Subcutaneous adipose tissue (tissue), 4 donors: ENCODE measurements around the gene SHC4. TPM values are rescaled to one million over a fixed set of nuclear protein-coding genes. Genes with fewer than 3 reads are reported as not detected.

Experiments
- CTCF ChIP-seq: fragments of 450-650 bp; IDR thresholded peaks from one replicate; pipeline ENCODE4 v1.5.1; 2016; ENCODE audit warnings: low read depth, mild to moderate bottlenecking, control low read depth, antibody characterized with exemption, moderate library complexity
- total RNA-seq, 4 donors: library from RNA; depleted of rRNA; stranded (reverse); fragments of >200 nt; gene quantifications; one replicate each; pipeline ENCODE4 v1.1.0, GENCODE V29; 2016

Gene SHC4
- under 1 TPM in 2 of 4 donors, not detected in 2; 0.38 to 0.85 TPM for total RNA-seq

- no peak for TF ChIP-seq CTCF
Measured at GRCh38 chr15:48963524-48964113, at the start of gene SHC4. Gene SHC4, minus strand, starts transcription at chr15:48963919. Its CDS starts 904 bp downstream, at chr15:48963015.

GRCh38 chr15:48999314-48999713, 35.6 kb upstream of the SHC4 start:
- no peak for TF ChIP-seq CTCF

GRCh38 chr15:48996276-48996675, 32.6 kb upstream of the SHC4 start:
- no peak for TF ChIP-seq CTCF

- TF ChIP-seq CTCF: no peak
Measured at GRCh38 chr15:48993380-48993779, 29.7 kb upstream of the SHC4 start.

- TF ChIP-seq CTCF: no peak
Measured at GRCh38 chr15:48992545-48992944, 28.8 kb upstream of the SHC4 start.

- TF ChIP-seq CTCF: no peak
Measured at GRCh38 chr15:48992096-48992495, 28.4 kb upstream of the SHC4 start.

GRCh38 chr15:48989170-48989569, 25.5 kb upstream of the SHC4 start:
- TF ChIP-seq CTCF: no peak
